Measurements from ENCODE around the gene GPC6.

Gene GPC6

GRCh38 chr13:93708308-93709075 is 481.9 kb downstream of the GPC6 start:
- no peak for DNase-seq

GRCh38 chr13:93709506-93710244 is 483.1 kb downstream of the GPC6 start:
- DNase-seq, result no peak

- DNase-seq, result no peak
Measured at GRCh38 chr13:93714171-93714570, 487.6 kb downstream of the GPC6 start.

GRCh38 chr13:93715866-93716265 is 489.3 kb downstream of the GPC6 start:
- no peak for DNase-seq

GRCh38 chr13:93716623-93717022 is 490.0 kb downstream of the GPC6 start:
- no peak for DNase-seq

- no peak for DNase-seq
Measured at GRCh38 chr13:93721483-93721882, 494.9 kb downstream of the GPC6 start.

GRCh38 chr13:93723316-93723715 is 496.7 kb downstream of the GPC6 start:
- DNase-seq, result peak; percentile 7

- no peak for DNase-seq
Measured at GRCh38 chr13:93724187-93724586, 497.6 kb downstream of the GPC6 start.

- no peak for DNase-seq
Measured at GRCh38 chr13:93726173-93726957, 499.8 kb downstream of the GPC6 start.

- DNase-seq, result no peak
Measured at GRCh38 chr13:93727211-93728141, 500.9 kb downstream of the GPC6 start.

GRCh38 chr13:93729383-93729782 is 502.8 kb downstream of the GPC6 start:
- DNase-seq, result no peak

- DNase-seq, result no peak
Measured at GRCh38 chr13:93730780-93731179, 504.2 kb downstream of the GPC6 start.

- DNase-seq, result no peak
Measured at GRCh38 chr13:93732186-93732585, 505.6 kb downstream of the GPC6 start.

- no peak for DNase-seq
Measured at GRCh38 chr13:93736081-93736480, 509.5 kb downstream of the GPC6 start.

GRCh38 chr13:93736909-93737308 is 510.3 kb downstream of the GPC6 start:
- DNase-seq, result no peak

GRCh38 chr13:93740334-93740733 is 513.7 kb downstream of the GPC6 start:
- DNase-seq, result peak; percentile 3

- DNase-seq, result no peak
Measured at GRCh38 chr13:93744033-93744432, 517.4 kb downstream of the GPC6 start.

- no peak for DNase-seq
Measured at GRCh38 chr13:93744886-93745285, 518.3 kb downstream of the GPC6 start.

GRCh38 chr13:93745884-93746283 is 519.3 kb downstream of the GPC6 start:
- DNase-seq, result no peak

GRCh38 chr13:93746589-93746988 is 520.0 kb downstream of the GPC6 start:
- DNase-seq, result no peak

- no peak for DNase-seq
Measured at GRCh38 chr13:93750676-93751075, 524.1 kb downstream of the GPC6 start.

- DNase-seq, result no peak
Measured at GRCh38 chr13:93751117-93751516, 524.5 kb downstream of the GPC6 start.
